B cell (primary cell): ENCODE data around the gene GLB1L. TPM values are rescaled to one million over a fixed set of nuclear protein-coding genes. Genes with fewer than 3 reads are reported as not detected.

Experiments
- ATAC-seq: fragments of 200-7000 bp; cut with Tn5 transposase; one replicate; pipeline ENCODE4 v1.10.0; 2021; ENCODE audit warnings: low read depth, mild to moderate bottlenecking, moderate number of reproducible peaks, moderate library complexity
- CTCF ChIA-PET: fragments of 350-600 bp; sonication (Branson Sonifier 250); formaldehyde crosslinking; loops from one replicate; lab custom pipeline; 2021; ENCODE audit warnings: antibody characterized with exemption, inconsistent platforms; lab: Charles Lee
- POLR2A ChIA-PET: fragments of 350-600 bp; sonication (Branson Sonifier 250); formaldehyde crosslinking; loops from one replicate; lab custom pipeline; 2021; ENCODE audit warnings: antibody characterized with exemption; lab: Charles Lee
- DNase-seq: peaks from one replicate; pipeline ENCODE4 v3.0.0; 2013
- H2AFZ ChIP-seq: 2 replicates; pipeline ENCODE4 v1.6.1; 2012; ENCODE audit warnings: mild to moderate bottlenecking, low read depth, low read length; ENCODE audit not compliant: insufficient read depth, poor library complexity, severe bottlenecking
- H3K27ac ChIP-seq, 2 donors: 1 replicate in 1 of 2; 2 replicates in 1 of 2; pipeline ENCODE4 v1.5.1; 2012 to 2013; ENCODE audit warnings: low read length in 2 of 2, mild to moderate bottlenecking in 2 of 2, moderate library complexity in 1 of 2
- H3K27me3 ChIP-seq, 4 experiments: fragments of 200-600 bp in 1 of 4; sonication (generic) in 1 of 4; replicated peaks in 1 of 4; 1 replicate in 2 of 4; 2 replicates in 2 of 4; pipeline versions ENCODE4 v1.6.1 to v1.7.0; 2013 to 2016; ENCODE audit warnings: low read length in 3 of 4, mild to moderate bottlenecking in 2 of 4, mixed read lengths in 1 of 4, moderate library complexity in 1 of 4; ENCODE audit not compliant: insufficient read depth in 4 of 4, control insufficient read depth in 3 of 4; ENCODE audit errors: control extremely low read depth in 1 of 4
- H3K36me3 ChIP-seq, 2 experiments: replicated peaks in 1 of 2; 1 replicate in 1 of 2; 2 replicates in 1 of 2; pipeline versions ENCODE4 v1.6.1 to v1.7.1; 2013; ENCODE audit warnings: low read length in 1 of 2; ENCODE audit not compliant: insufficient read depth in 2 of 2, control insufficient read depth in 1 of 2; ENCODE audit errors: control extremely low read depth in 1 of 2, extremely low read depth in 1 of 2
- H3K4me1 ChIP-seq, 2 donors: fragments of 200-600 bp in 1 of 2; sonication (generic) in 1 of 2; 1 replicate in 1 of 2; 2 replicates in 1 of 2; pipeline versions ENCODE4 v1.5.1 to v1.6.1; 2013 to 2017; ENCODE audit warnings: low read length in 2 of 2; ENCODE audit not compliant: control insufficient read depth in 2 of 2, insufficient read depth in 2 of 2
- H3K4me2 ChIP-seq: replicated peaks from 2 replicates; pipeline ENCODE3; 2012; ENCODE audit warnings: mild to moderate bottlenecking, low read depth, low read length; ENCODE audit not compliant: poor library complexity, severe bottlenecking
- H3K4me3 ChIP-seq, 5 experiments: fragments of 200-600 bp in 1 of 5; sonication (generic) in 1 of 5; 1 replicate in 3 of 5; 2 replicates in 2 of 5; pipeline versions ENCODE4 v1.5.1 to v1.7.0; 2011 to 2016; ENCODE audit warnings: low read length in 4 of 5, mild to moderate bottlenecking in 4 of 5, low read depth in 2 of 5, control low read depth in 1 of 5, moderate library complexity in 1 of 5; ENCODE audit not compliant: insufficient read depth in 1 of 5; ENCODE audit errors: control extremely low read depth in 1 of 5, extremely low read depth in 1 of 5
- H3K79me2 ChIP-seq: fragments of 200-600 bp; sonication (generic); one replicate; pipeline ENCODE4 v1.6.0; 2016; ENCODE audit warnings: low read length; ENCODE audit not compliant: control insufficient read depth, insufficient read depth
- H3K9ac ChIP-seq: fragments of 200-600 bp; sonication (generic); 2 replicates; pipeline ENCODE4 v1.6.1; 2017; ENCODE audit warnings: mild to moderate bottlenecking, low read length, moderate library complexity
- H3K9me3 ChIP-seq, 3 donors: one replicate each; pipeline versions ENCODE4 v1.6.1 to v1.7.1; 2013; ENCODE audit warnings: low read length in 2 of 3; ENCODE audit not compliant: control insufficient read depth in 2 of 3, insufficient read depth in 1 of 3; ENCODE audit errors: control extremely low read depth in 1 of 3
- H4K20me1 ChIP-seq: 2 replicates; pipeline ENCODE4 v1.6.0; 2012; ENCODE audit warnings: mild to moderate bottlenecking, low read length; ENCODE audit not compliant: insufficient read depth, control insufficient read depth, poor library complexity, severe bottlenecking
- H3K27ac Mint-ChIP-seq: one replicate; pipeline ENCODE4 v1.8.0; 2021; ENCODE audit warnings: mixed read lengths
- H3K27me3 Mint-ChIP-seq: one replicate; pipeline ENCODE4 v1.8.0; 2021; ENCODE audit warnings: mixed read lengths
- H3K4me1 Mint-ChIP-seq: one replicate; pipeline ENCODE4 v1.8.0; 2021; ENCODE audit warnings: mixed read lengths
- H3K4me3 Mint-ChIP-seq: one replicate; pipeline ENCODE4 v1.8.0; 2021; ENCODE audit warnings: mixed read lengths
- H3K9me3 Mint-ChIP-seq: one replicate; pipeline ENCODE4 v1.8.0; 2022; ENCODE audit warnings: mixed read lengths; ENCODE audit not compliant: insufficient read depth
- EZH2 ChIP-seq: IDR thresholded peaks from 2 replicates; pipeline ENCODE4 v1.6.1; 2012; ENCODE audit warnings: borderline replicate concordance, low read depth, mild to moderate bottlenecking, moderate library complexity, low read length; ENCODE audit not compliant: insufficient read depth, poor library complexity, severe bottlenecking
- WGBS: methylation state at CpG from one replicate; pipeline ENCODE4 v1.1.5; 2013; ENCODE audit warnings: missing lambda C conversion rate; ENCODE audit not compliant: insufficient coverage; 5-methylcytosine and 5-hydroxymethylcytosine counted together
- intact Hi-C: fragments of 100-400 bp; cut with micrococcal nuclease; formaldehyde crosslinking; loops from one replicate; pipeline ENCODE4 v1.10.0; 2022
- polyA plus RNA-seq: library from polyadenylated mRNA; depleted of rRNA; stranded (reverse); fragments of >200 nt; gene quantifications from 2 replicates; pipeline ENCODE4 v1.2.3, GENCODE V29; 2012
- total RNA-seq, 2 donors: library from RNA; stranded (reverse); fragments of 120-200 nt in 1 of 2; gene quantifications; 1 replicate in 1 of 2; 2 replicates in 1 of 2; pipeline versions ENCODE4 v1.2.3 to v1.2.4, GENCODE V29; 2013 to 2022
- TF ChIP-seq, protein P1 (sequence below): fragments of 200-600 bp; IDR thresholded peaks from one replicate; pipeline ENCODE4 v1.8.0; 2022; ENCODE audit warnings: antibody characterized with exemption, mild to moderate bottlenecking

The GLB1L gene
- total and polyA plus RNA-seq, 2 donors (not counting 1 experiment from before 2014, with no cell fraction given) = 2.4 to 4.1 TPM

GRCh38 chr2:219294356-219295351, 49.4 kb upstream of the GLB1L start:
- POLR2A ChIA-PET = interaction anchor here (0.6 to 3.7 kb wide), 15 partner anchors 10 to 136 kb away, joined by 3 to 42 read pairs (median 5); partner anchors contain the start of genes ANKZF1, ATG9A, CNPPD1 and DNAJB2
- H3K36me3 ChIP-seq = no peaks in the 10 kb centered on the region
- peak overlapping the region; percentile 100 for H2AFZ ChIP-seq
- peaks cover 16% of the 10 kb centered on the region for H3K4me1 Mint-ChIP-seq
- no peaks in the 10 kb centered on the region for H4K20me1 ChIP-seq
- H3K27me3 ChIP-seq = peaks cover 0 to 7% (median 1%) of the 10 kb centered on the region in 4 experiments
- no peaks in the 10 kb centered on the region for H3K9me3 Mint-ChIP-seq
- H3K9me3 ChIP-seq = no peaks in the 10 kb centered on the region
- peaks cover 14 to 19% of the 10 kb centered on the region in 2 donors for H3K4me1 ChIP-seq
- peak overlapping the region; percentile 74 for H3K27ac Mint-ChIP-seq
- intact Hi-C loops = loop anchor here (1.0 to 5.0 kb wide), 5 partner anchors 15 to 93 kb away; partner anchors contain the start of genes ABCB6, ANKZF1, ATG9A and DNAJB2
- peak overlapping the region; percentile 80 for H3K4me3 Mint-ChIP-seq
- ATAC-seq = peak; percentile 97
- CTCF ChIA-PET = interaction anchor here (0.7 to 10.3 kb wide), 37 partner anchors 10 to 635 kb away, joined by 3 to 239 read pairs (median 6); partner anchors contain the start of genes ABCB6, ANKZF1, ATG9A and BCS1L
- DNase-seq = peak; percentile 95
- peak overlapping the region; percentile 93 for H3K4me2 ChIP-seq
- peak overlapping the region in 4 of 5 experiments; percentile 48 to 67 (median 60) for H3K4me3 ChIP-seq
- H3K27me3 Mint-ChIP-seq = no peaks in the 10 kb centered on the region
- peak overlapping the region; percentile 67 for H3K9ac ChIP-seq
- peak overlapping the region; percentile 62 to 74 for H3K27ac ChIP-seq
- no peak for TF ChIP-seq EZH2
- TF ChIP-seq, protein P1, sequence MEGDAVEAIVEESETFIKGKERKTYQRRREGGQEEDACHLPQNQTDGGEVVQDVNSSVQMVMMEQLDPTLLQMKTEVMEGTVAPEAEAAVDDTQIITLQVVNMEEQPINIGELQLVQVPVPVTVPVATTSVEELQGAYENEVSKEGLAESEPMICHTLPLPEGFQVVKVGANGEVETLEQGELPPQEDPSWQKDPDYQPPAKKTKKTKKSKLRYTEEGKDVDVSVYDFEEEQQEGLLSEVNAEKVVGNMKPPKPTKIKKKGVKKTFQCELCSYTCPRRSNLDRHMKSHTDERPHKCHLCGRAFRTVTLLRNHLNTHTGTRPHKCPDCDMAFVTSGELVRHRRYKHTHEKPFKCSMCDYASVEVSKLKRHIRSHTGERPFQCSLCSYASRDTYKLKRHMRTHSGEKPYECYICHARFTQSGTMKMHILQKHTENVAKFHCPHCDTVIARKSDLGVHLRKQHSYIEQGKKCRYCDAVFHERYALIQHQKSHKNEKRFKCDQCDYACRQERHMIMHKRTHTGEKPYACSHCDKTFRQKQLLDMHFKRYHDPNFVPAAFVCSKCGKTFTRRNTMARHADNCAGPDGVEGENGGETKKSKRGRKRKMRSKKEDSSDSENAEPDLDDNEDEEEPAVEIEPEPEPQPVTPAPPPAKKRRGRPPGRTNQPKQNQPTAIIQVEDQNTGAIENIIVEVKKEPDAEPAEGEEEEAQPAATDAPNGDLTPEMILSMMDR = peak; percentile 99
- 4% methylated on average over 67 of the region's 67 CpGs for WGBS
- H3K79me2 ChIP-seq = no peaks in the 10 kb centered on the region
